Esophagus squamous epithelium (tissue), 5 donors: ENCODE results near the gene VPS36. TPM values are rescaled to one million over a fixed set of nuclear protein-coding genes. Genes with fewer than 3 reads are reported as not detected.

Experiments
- DNase-seq: peaks from one replicate; lab custom pipeline; 2025; lab: John Stamatoyannopoulos, UW
- H3K27ac ChIP-seq, 4 donors: fragments of 200-600 bp; sonication (generic); one replicate each; pipeline ENCODE4 v1.5.1; 2016 to 2019; ENCODE audit warnings: mild to moderate bottlenecking in 1 of 4
- H3K27me3 ChIP-seq, 4 donors: fragments of 200-600 bp; sonication (generic); 1 replicate in 3 of 4; 2 replicates in 1 of 4; pipeline versions ENCODE4 v1.5.1 to v1.6.0; 2017 to 2021; ENCODE audit warnings: antibody characterized with exemption in 1 of 4
- H3K36me3 ChIP-seq, 3 donors: fragments of 200-600 bp; sonication (generic); one replicate each; pipeline ENCODE4 v1.5.1; 2016 to 2019
- H3K4me1 ChIP-seq, 3 donors: fragments of 200-600 bp; sonication (generic); one replicate each; pipeline ENCODE4 v1.5.1; 2017 to 2019
- H3K4me3 ChIP-seq, 4 donors: fragments of 200-600 bp; sonication (generic); 1 replicate in 3 of 4; 2 replicates in 1 of 4; pipeline ENCODE4 v1.5.1; 2016 to 2019; ENCODE audit warnings: mild to moderate bottlenecking in 2 of 4, moderate library complexity in 1 of 4
- H3K9me3 ChIP-seq, 3 donors: fragments of 200-600 bp; sonication (generic); one replicate each; pipeline ENCODE4 v1.5.1; 2016 to 2019
- CTCF ChIP-seq, 6 experiments: fragments of 450-650 bp in 4 of 6; fragments of 200-600 bp in 2 of 6; sonication (generic) in 2 of 6; IDR thresholded peaks; one replicate each; pipeline ENCODE4 v1.5.1; 2016 to 2019; ENCODE audit warnings: antibody characterized with exemption in 6 of 6, mild to moderate bottlenecking in 4 of 6, moderate library complexity in 4 of 6
- POLR2A ChIP-seq, 4 donors: fragments of 450-650 bp; IDR thresholded peaks; one replicate each; pipeline ENCODE4 v1.6.1; 2017; ENCODE audit warnings: antibody characterized with exemption in 4 of 4, mild to moderate bottlenecking in 4 of 4, moderate library complexity in 3 of 4
- WGBS, 2 donors: methylation state at CpG; one replicate each; pipeline ENCODE4 v1.1.5; 2018; 5-methylcytosine and 5-hydroxymethylcytosine counted together
- intact Hi-C: fragments of 100-400 bp; cut with DNase I; formaldehyde crosslinking; loops from one replicate; pipeline ENCODE4 v1.15.0; 2022
- total RNA-seq, 4 donors: library from RNA; depleted of rRNA; stranded (reverse); fragments of >200 nt; gene quantifications; one replicate each; pipeline ENCODE4 v1.1.0, GENCODE V29; 2016
- donor health status: DM: yes; HTN: yes; CAD: no.

VPS36 gene
- total RNA-seq, 4 donors from 2014 or later = 36.6 to 61.2 (median 46.2) TPM

GRCh38 chr13:52399708-52400107 lies 50.7 kb downstream of the VPS36 start:
- TF ChIP-seq POLR2A (IDR thresholded peaks at IDR 0.05) = no peak
- peak in 2 of 6 experiments; percentile 20 to 38 for TF ChIP-seq CTCF (IDR thresholded peaks at IDR 0.05)
- intact Hi-C loops = no loop called here
- no peak overlapping the region for H3K4me3 ChIP-seq
- 33 to 75% methylated on average over 1 of the region's 1 CpG for WGBS, 2 donors
- no peak for DNase-seq
- peaks cover 0 to 18% (median 3%) of the 10 kb centered on the region in 3 donors for H3K4me1 ChIP-seq
- H3K36me3 ChIP-seq = no peaks in the 10 kb centered on the region
- no peak overlapping the region for H3K27ac ChIP-seq
- no peaks in the 10 kb centered on the region for H3K27me3 ChIP-seq
- no peaks in the 10 kb centered on the region for H3K9me3 ChIP-seq

GRCh38 chr13:52399046-52399445 lies 51.4 kb downstream of the VPS36 start:
- H3K36me3 ChIP-seq = no peaks in the 10 kb centered on the region
- no peaks in the 10 kb centered on the region for H3K27me3 ChIP-seq
- TF ChIP-seq POLR2A (IDR thresholded peaks at IDR 0.05) = no peak
- no peak for TF ChIP-seq CTCF (IDR thresholded peaks at IDR 0.05)
- H3K4me1 ChIP-seq = peaks cover 0 to 15% (median 2%) of the 10 kb centered on the region in 3 donors
- no peak overlapping the region for H3K4me3 ChIP-seq
- no peaks in the 10 kb centered on the region for H3K9me3 ChIP-seq
- intact Hi-C loops = no loop called here
- H3K27ac ChIP-seq = no peak overlapping the region
- no peak for DNase-seq
- 36 to 42% methylated on average over 2 of the region's 2 CpGs for WGBS, 2 donors

GRCh38 chr13:52395704-52396103 lies 54.7 kb downstream of the VPS36 start:
- H3K4me3 ChIP-seq = no peak overlapping the region
- no peak overlapping the region for H3K27ac ChIP-seq
- H3K4me1 ChIP-seq = peaks cover 0 to 22% (median 0%) of the 10 kb centered on the region in 3 donors
- H3K9me3 ChIP-seq = no peaks in the 10 kb centered on the region
- no peak for TF ChIP-seq CTCF (IDR thresholded peaks at IDR 0.05)
- TF ChIP-seq POLR2A (IDR thresholded peaks at IDR 0.05) = no peak
- no peak for DNase-seq
- intact Hi-C loops = no loop called here
- no peaks in the 10 kb centered on the region for H3K27me3 ChIP-seq
- WGBS, 2 donors = 59 to 63% methylated on average over 4 of the region's 4 CpGs
- H3K36me3 ChIP-seq = no peaks in the 10 kb centered on the region

GRCh38 chr13:52394586-52394985 lies 55.8 kb downstream of the VPS36 start:
- 61 to 88% methylated on average over 2 of the region's 2 CpGs for WGBS, 2 donors

More at GRCh38 chr13:52394586-52394985, 55.8 kb downstream of the VPS36 start:
- H3K27ac ChIP-seq = no peak overlapping the region
- no peaks in the 10 kb centered on the region for H3K36me3 ChIP-seq
- no peak for DNase-seq
- no peaks in the 10 kb centered on the region for H3K27me3 ChIP-seq
- intact Hi-C loops = no loop called here
- peaks cover 0 to 22% (median 0%) of the 10 kb centered on the region in 3 donors for H3K4me1 ChIP-seq
- H3K4me3 ChIP-seq = no peak overlapping the region
- no peaks in the 10 kb centered on the region for H3K9me3 ChIP-seq
- TF ChIP-seq CTCF (IDR thresholded peaks at IDR 0.05) (no peak), POLR2A (IDR thresholded peaks at IDR 0.05) (no peak)
